HG03354 (cell line): ENCODE results near the gene CEP83.

ENCODE experiments used
- ATAC-seq: cut with Tn5 transposase; IDR thresholded peaks from one replicate; pipeline ENCODE4 v1.9.1; 2021; ENCODE audit warnings: mild to moderate bottlenecking; ENCODE audit not compliant: unreplicated experiment, poor library complexity, severe bottlenecking

The CEP83 gene

GRCh38 chr12:94277426-94278000, 182.2 kb downstream of the CEP83 start:
- no peak for ATAC-seq

GRCh38 chr12:94276725-94277124, 182.9 kb downstream of the CEP83 start:
- ATAC-seq = no peak

GRCh38 chr12:94273272-94273671, 186.4 kb downstream of the CEP83 start:
- no peak for ATAC-seq

GRCh38 chr12:94272280-94272679, 187.4 kb downstream of the CEP83 start:
- ATAC-seq = no peak

- ATAC-seq = no peak
Measured at GRCh38 chr12:94271351-94271750, 188.3 kb downstream of the CEP83 start.

GRCh38 chr12:94269316-94269999, 190.2 kb downstream of the CEP83 start:
- peak; percentile 67 for ATAC-seq

GRCh38 chr12:94267921-94268471, 191.7 kb downstream of the CEP83 start:
- ATAC-seq = no peak

GRCh38 chr12:94267537-94267872, 192.2 kb downstream of the CEP83 start:
- no peak for ATAC-seq

GRCh38 chr12:94266796-94267536, 192.7 kb downstream of the CEP83 start:
- no peak for ATAC-seq

GRCh38 chr12:94265966-94266745, 193.5 kb downstream of the CEP83 start:
- no peak for ATAC-seq

- ATAC-seq = no peak
Measured at GRCh38 chr12:94265539-94265938, 194.1 kb downstream of the CEP83 start.

GRCh38 chr12:94264736-94265485, 194.8 kb downstream of the CEP83 start:
- no peak for ATAC-seq

- no peak for ATAC-seq
Measured at GRCh38 chr12:94263905-94264561, 195.6 kb downstream of the CEP83 start.

- ATAC-seq = peak; percentile 33
Measured at GRCh38 chr12:94263011-94263811, 196.5 kb downstream of the CEP83 start.

- ATAC-seq = peak; percentile 58
Measured at GRCh38 chr12:94262228-94263010, 197.2 kb downstream of the CEP83 start.

GRCh38 chr12:94261786-94262185, 197.9 kb downstream of the CEP83 start:
- no peak for ATAC-seq

- ATAC-seq = no peak
Measured at GRCh38 chr12:94261119-94261518, 198.5 kb downstream of the CEP83 start.
